IMR-90 (cell line): ENCODE measurements around the gene GNG7. TPM values are rescaled to one million over a fixed set of nuclear protein-coding genes. Genes with fewer than 3 reads are reported as not detected.

Source experiments
- ATAC-seq: fragments of 200-7000 bp; cut with Tn5 transposase; 2 replicates; pipeline ENCODE4 v1.9.1; 2020; ENCODE audit warnings: low read depth, mild to moderate bottlenecking, moderate library complexity
- BruUV-seq: library from RNA; stranded (reverse); fragments of 400-500 nt; replicated peaks from 2 replicates; lab custom pipeline; 2021; lab: Mats Ljungman, UMichigan
- CTCF ChIA-PET: fragments of 300-600 bp; formaldehyde crosslinking; extraction: SDS; loops from one replicate; lab custom pipeline; 2021; ENCODE audit warnings: antibody characterized with exemption; lab: Yijun Ruan, JAX
- POLR2A ChIA-PET: fragments of 300-600 bp; sonication (Branson Sonifier 250); formaldehyde crosslinking; loops from one replicate; lab custom pipeline; 2022; ENCODE audit warnings: antibody characterized with exemption; ENCODE audit not compliant: unreplicated experiment; lab: Charles Lee
- DNase-seq: peaks from one replicate; pipeline ENCODE4 v3.0.0; 2013
- H2AFZ ChIP-seq: replicated peaks from 2 replicates; pipeline ENCODE3; 2013; ENCODE audit warnings: low read length, mild to moderate bottlenecking; ENCODE audit not compliant: poor library complexity
- H2AK5ac ChIP-seq: 2 replicates; pipeline ENCODE4 v1.6.1; 2013; ENCODE audit warnings: low read depth, low read length, inconsistent platforms
- H2AK9ac ChIP-seq: replicated peaks from 2 replicates; pipeline ENCODE3; 2013; ENCODE audit warnings: mild to moderate bottlenecking, low read depth, low read length, moderate library complexity; ENCODE audit not compliant: poor library complexity
- H2BK120ac ChIP-seq: 2 replicates; pipeline ENCODE4 v1.6.1; 2013; ENCODE audit warnings: low read depth, low read length, inconsistent platforms
- H2BK15ac ChIP-seq: 3 replicates; pipeline ENCODE4 v1.6.1; 2013; ENCODE audit warnings: low read depth, low read length, inconsistent platforms
- H2BK20ac ChIP-seq: 2 replicates; pipeline ENCODE4 v1.6.1; 2013; ENCODE audit warnings: low read depth, mild to moderate bottlenecking, inconsistent platforms, low read length, moderate library complexity
- H2BK5ac ChIP-seq: 2 replicates; pipeline ENCODE4 v1.6.1; 2013; ENCODE audit warnings: mild to moderate bottlenecking, low read depth, low read length, inconsistent platforms; ENCODE audit not compliant: poor library complexity, severe bottlenecking
- H3K14ac ChIP-seq: replicated peaks from 2 replicates; pipeline ENCODE4 v1.6.1; 2013; ENCODE audit warnings: low read depth, low read length, inconsistent platforms
- H3K18ac ChIP-seq: 2 replicates; pipeline ENCODE4 v1.6.1; 2013; ENCODE audit warnings: low read depth, low read length, control low read depth
- H3K23ac ChIP-seq: 2 replicates; pipeline ENCODE4 v1.6.1; 2013; ENCODE audit warnings: low read depth, low read length, inconsistent platforms
- H3K27ac ChIP-seq: 2 replicates; pipeline ENCODE4 v1.5.1; 2013; ENCODE audit warnings: mild to moderate bottlenecking, control low read depth, low read length; ENCODE audit not compliant: insufficient read depth
- H3K27me3 ChIP-seq: 2 replicates; pipeline ENCODE4 v1.6.1; 2013; ENCODE audit warnings: low read length; ENCODE audit not compliant: control insufficient read depth, insufficient read depth
- H3K36me3 ChIP-seq: 2 replicates; pipeline ENCODE4 v1.6.1; 2013; ENCODE audit warnings: low read length, mixed read lengths; ENCODE audit not compliant: control insufficient read depth, insufficient read depth
- H3K4ac ChIP-seq: 2 replicates; pipeline ENCODE4 v1.6.1; 2013; ENCODE audit warnings: low read depth, low read length, inconsistent platforms
- H3K4me1 ChIP-seq: 2 replicates; pipeline ENCODE4 v1.6.1; 2013; ENCODE audit warnings: low read length, mixed read lengths; ENCODE audit not compliant: control insufficient read depth, insufficient read depth
- H3K4me2 ChIP-seq: 2 replicates; pipeline ENCODE4 v1.6.1; 2013; ENCODE audit warnings: low read depth, mild to moderate bottlenecking, control low read depth, low read length, moderate library complexity
- H3K4me3 ChIP-seq: 2 replicates; pipeline ENCODE4 v1.5.1; 2013; ENCODE audit warnings: low read depth, mild to moderate bottlenecking, control low read depth, low read length, moderate library complexity; ENCODE audit not compliant: insufficient read depth
- H3K56ac ChIP-seq: 2 replicates; pipeline ENCODE4 v1.6.1; 2013; ENCODE audit warnings: low read length, inconsistent platforms; ENCODE audit not compliant: insufficient read depth; ENCODE audit errors: extremely low read depth
- H3K79me1 ChIP-seq, 2 experiments: 2 replicates each; pipeline ENCODE4 v1.6.1; 2013; ENCODE audit warnings: low read length in 2 of 2, inconsistent platforms in 1 of 2, low read depth in 1 of 2
- H3K9ac ChIP-seq: 2 replicates; pipeline ENCODE4 v1.6.1; 2013; ENCODE audit warnings: low read depth, low read length, control low read depth
- H3K9me1 ChIP-seq: 2 replicates; pipeline ENCODE4 v1.6.1; 2013; ENCODE audit warnings: low read length, inconsistent platforms; ENCODE audit not compliant: insufficient read depth
- H3K9me3 ChIP-seq: 2 replicates; pipeline ENCODE4 v1.6.1; 2013; ENCODE audit warnings: low read length; ENCODE audit not compliant: control insufficient read depth, insufficient read depth
- H4K20me1 ChIP-seq: 2 replicates; pipeline ENCODE4 v1.6.1; 2013; ENCODE audit warnings: low read length, inconsistent platforms; ENCODE audit not compliant: insufficient read depth
- H4K5ac ChIP-seq: 2 replicates; pipeline ENCODE4 v1.6.1; 2013; ENCODE audit warnings: mild to moderate bottlenecking, low read depth, low read length, control low read depth
- H4K8ac ChIP-seq, 2 experiments: 2 replicates each; pipeline ENCODE4 v1.6.1; 2013; ENCODE audit warnings: low read depth in 2 of 2, low read length in 2 of 2, control low read depth in 1 of 2, inconsistent platforms in 1 of 2
- H4K91ac ChIP-seq: 2 replicates; pipeline ENCODE4 v1.6.1; 2013; ENCODE audit warnings: low read depth, low read length, inconsistent platforms; ENCODE audit not compliant: insufficient read depth
- BHLHE40 ChIP-seq: fragments of 150-350 bp; IDR thresholded peaks from 2 replicates; pipeline ENCODE4 v1.6.1; 2016; ENCODE audit warnings: mild to moderate bottlenecking, low read depth, low read length
- CEBPB ChIP-seq: IDR thresholded peaks from 2 replicates; pipeline ENCODE4 v1.6.1; 2012; ENCODE audit warnings: low read depth, low read length, improper control_type of control experiment
- CHD1 ChIP-seq: IDR thresholded peaks from 2 replicates; pipeline ENCODE4 v1.6.1; 2012; ENCODE audit warnings: low read depth, low read length, improper control_type of control experiment
- CTCF ChIP-seq: conservative IDR thresholded peaks from 2 replicates; pipeline ENCODE4 v1.5.1; 2012; ENCODE audit warnings: mild to moderate bottlenecking, low read depth, low read length, improper control_type of control experiment
- ELK1 ChIP-seq: fragments of 150-350 bp; IDR thresholded peaks from 2 replicates; pipeline ENCODE4 v1.6.1; 2016; ENCODE audit warnings: low read depth, mild to moderate bottlenecking, low read length, moderate library complexity, borderline replicate concordance
- FOS ChIP-seq: fragments of 150-350 bp; IDR thresholded peaks from 2 replicates; pipeline ENCODE4 v1.6.1; 2016; ENCODE audit warnings: low read depth, low read length
- MAFK ChIP-seq: IDR thresholded peaks from 2 replicates; pipeline ENCODE4 v1.6.1; 2012; ENCODE audit warnings: low read depth, low read length, improper control_type of control experiment
- MXI1 ChIP-seq: IDR thresholded peaks from 2 replicates; pipeline ENCODE4 v1.6.1; 2012; ENCODE audit warnings: low read depth, mild to moderate bottlenecking, low read length, moderate library complexity, borderline replicate concordance
- NFE2L2 ChIP-seq: fragments of 150-350 bp; IDR thresholded peaks from 2 replicates; pipeline ENCODE4 v1.6.1; 2016; ENCODE audit warnings: low read depth, mild to moderate bottlenecking, low read length
- POLR2A ChIP-seq: IDR thresholded peaks from 2 replicates; pipeline ENCODE4 v1.6.1; 2012; ENCODE audit warnings: mild to moderate bottlenecking, low read depth, low read length
- RAD21 ChIP-seq: IDR thresholded peaks from 2 replicates; pipeline ENCODE4 v1.6.1; 2012; ENCODE audit warnings: low read length, improper control_type of control experiment
- RCOR1 ChIP-seq: IDR thresholded peaks from 2 replicates; pipeline ENCODE4 v1.6.1; 2012; ENCODE audit warnings: mild to moderate bottlenecking, low read length, improper control_type of control experiment; ENCODE audit not compliant: insufficient replicate concordance
- RFX5 ChIP-seq: IDR thresholded peaks from 2 replicates; pipeline ENCODE4 v1.8.0; 2012; ENCODE audit warnings: low read depth, mild to moderate bottlenecking, low read length, moderate library complexity
- SMC3 ChIP-seq: fragments of 150-350 bp; IDR thresholded peaks from 2 replicates; pipeline ENCODE4 v1.6.1; 2016; ENCODE audit warnings: low read depth, mild to moderate bottlenecking, antibody characterized with exemption, low read length, moderate library complexity
- USF2 ChIP-seq: fragments of 150-350 bp; IDR thresholded peaks from 2 replicates; pipeline ENCODE4 v1.6.1; 2017; ENCODE audit warnings: mild to moderate bottlenecking, antibody characterized with exemption, low read length, low read depth
- WGBS, 2 experiments: methylation state at CpG; one replicate each; pipeline versions ENCODE4 v1.1.5 to v1.1.7; 2013; ENCODE audit warnings: missing lambda C conversion rate in 2 of 2; ENCODE audit not compliant: insufficient read length in 1 of 2; ENCODE audit errors: extremely low coverage in 2 of 2; 5-methylcytosine and 5-hydroxymethylcytosine counted together
- dilution Hi-C: fragments of 300-500 bp; cut with HindIII; formaldehyde crosslinking; loops from one replicate; pipeline ENCODE4 v1.14.3; 2018; ENCODE audit warnings: low sequenced_read_pairs; ENCODE audit not compliant: unreplicated experiment
- in situ Hi-C: fragments of 300-500 bp; cut with MboI; formaldehyde crosslinking; loops from 3 replicates; pipeline ENCODE4 v1.14.3; 2019; ENCODE audit warnings: low sequenced_read_pairs, inconsistent platforms, mixed read lengths
- intact Hi-C: fragments of 100-400 bp; cut with micrococcal nuclease; formaldehyde crosslinking; loops from 2 replicates; pipeline ENCODE4 v1.10.0; 2022
- polyA plus RNA-seq, 3 experiments: library from polyadenylated mRNA; depleted of rRNA; stranded (reverse); fragments of >200 nt; gene quantifications; 2 replicates each; pipeline ENCODE4 v1.2.3, GENCODE V29; 2012; ENCODE audit warnings: low replicate concordance in 1 of 3
- total RNA-seq: library from RNA; depleted of rRNA; stranded (reverse); fragments of >200 nt; gene quantifications from 2 replicates; pipeline ENCODE4 v1.2.3, GENCODE V29; 2012

GNG7 gene
- total and polyA plus RNA-seq, 2 of the 4 experiments (the other 2 are of a cell fraction): under 0.01 to 0.21 TPM

- H3K27me3 ChIP-seq: no peaks in the 10 kb centered on the region
- peak overlapping the region; percentile 5; the same call in 1 of the 2 replicates for H3K18ac ChIP-seq
- peak overlapping the region; percentile 1; the same call in 1 of the 2 replicates for H3K4me3 ChIP-seq
- peak; percentile 71 for ATAC-seq
- H2AK9ac ChIP-seq: peak overlapping the region; percentile 0
- H2AK5ac ChIP-seq: no peak overlapping the region
- BruUV-seq: no TSS peak
- H2BK20ac ChIP-seq: peak overlapping the region; percentile 47
- H2BK15ac ChIP-seq: peak overlapping the region; percentile 2; the same call in 1 of the 3 replicates
- H2AFZ ChIP-seq: peak overlapping the region; percentile 93
- H3K14ac ChIP-seq: peak overlapping the region; percentile 4; the same call in 1 of the 2 replicates
- no peak overlapping the region; the same call in 1 of the 2 replicates for H3K27ac ChIP-seq
- in situ Hi-C loops (no loop called here), dilution Hi-C loops (no loop called here), intact Hi-C loops (no loop called here)
- H3K4ac ChIP-seq: peak overlapping the region; percentile 2
- H3K4me1 ChIP-seq: peaks cover 11% of the 10 kb centered on the region
- peak; percentile 89 for DNase-seq
- 0 out of 2 replicates have a peak, but pooled peaks cover 4% of the 10 kb centered on the region for H3K9me1 ChIP-seq
- peak overlapping the region; percentile 12 for H2BK120ac ChIP-seq
- H4K20me1 ChIP-seq: no peaks in the 10 kb centered on the region
- ChIA-PET POLR2A (no interaction called here), CTCF (interaction anchor here (0.6 kb wide), 1 partner anchor 54 kb away, joined by 3 read pairs; no protein-coding TSS in a partner anchor)
- no peaks in the 10 kb centered on the region for H3K36me3 ChIP-seq
- H3K23ac ChIP-seq: peak overlapping the region; percentile 50; the same call in 1 of the 2 replicates
- peak overlapping the region; percentile 76 for H2BK5ac ChIP-seq
- H4K91ac ChIP-seq: 0 out of 2 replicates have a peak overlapping the region, but pooled peaks have one; percentile 2
- H4K5ac ChIP-seq: peak overlapping the region; percentile 11; the same call in 1 of the 2 replicates
- H3K79me1 ChIP-seq: no peaks in the 10 kb centered on the region
- no peak overlapping the region for H3K9ac ChIP-seq
- H4K8ac ChIP-seq: peak overlapping the region; percentile 0 to 70; a peak in 3 of 4 replicates
- 0 out of 2 replicates have a peak overlapping the region, but pooled peaks have one; percentile 5 for H3K56ac ChIP-seq
- H3K4me2 ChIP-seq: peak overlapping the region; percentile 36
- H3K9me3 ChIP-seq: no peaks in the 10 kb centered on the region
- 10% methylated on average over 4 of the region's 12 CpGs; no CpG with 5 or more reads in 1 of the 2 experiments for WGBS, 2 experiments
- no peak for TF ChIP-seq MAFK
- peak; percentile 86 for TF ChIP-seq CEBPB
- TF ChIP-seq RAD21: no peak
- TF ChIP-seq USF2: no peak
- peak; percentile 45; the same call in 1 of the 2 replicates for TF ChIP-seq POLR2A
- TF ChIP-seq CHD1: no peak
- no peak for TF ChIP-seq RFX5
- peak; percentile 23; the same call in 1 of the 2 replicates for TF ChIP-seq FOS
- no peak for TF ChIP-seq BHLHE40
- no peak for TF ChIP-seq MXI1
- TF ChIP-seq ELK1: no peak
- TF ChIP-seq CTCF: no peak
- TF ChIP-seq SMC3: peak; percentile 13; the same call in 1 of the 2 replicates
- TF ChIP-seq NFE2L2: no peak
- TF ChIP-seq RCOR1: no peak
Measured at GRCh38 chr19:2507109-2507508, 195.4 kb downstream of the GNG7 start.
